Activated CD4-positive, alpha-beta T cell treated with anti-CD3 and anti-CD28 coated beads, Interleukin-2, Interleukin-6, amounts not matched to agents 100 ng/mL and 50 ng/mL, durations not matched to agents 16 hours and 8 hours (primary cell): ENCODE data around the gene ZNF419.

Experiments used
- DNase-seq: peaks from one replicate; pipeline ENCODE4 v3.0.0-alpha.2; 2020

Gene ZNF419

GRCh38 chr19:57537953-57538547 is 50.5 kb downstream of the ZNF419 start:
- no peak for DNase-seq
